HG02943 (cell line): ENCODE data around the gene PRMT2.
"Not testable (repeated sequence)": the region's sequence is repeated elsewhere in the genome, so short reads cannot be mapped to it uniquely, and the experiment has no call there.

Source experiments
- ATAC-seq: cut with Tn5 transposase; IDR thresholded peaks from one replicate; pipeline ENCODE4 v1.9.1; 2021; ENCODE audit warnings: mild to moderate bottlenecking, low read depth, moderate library complexity; ENCODE audit not compliant: unreplicated experiment

PRMT2 gene

GRCh38 chr21:46666941-46667740, 31.7 kb downstream of the PRMT2 start:
- ATAC-seq: no peak

GRCh38 chr21:46667741-46668380, 32.4 kb downstream of the PRMT2 start:
- no peak for ATAC-seq

GRCh38 chr21:46668381-46668780, 32.9 kb downstream of the PRMT2 start:
- no peak for ATAC-seq

GRCh38 chr21:46668904-46669303, 33.4 kb downstream of the PRMT2 start:
- not testable (repeated sequence) for ATAC-seq

GRCh38 chr21:46674430-46675007, 39.0 kb downstream of the PRMT2 start:
- no peak for ATAC-seq

GRCh38 chr21:46675595-46676280, 40.3 kb downstream of the PRMT2 start:
- no peak for ATAC-seq

GRCh38 chr21:46676542-46676941, 41.1 kb downstream of the PRMT2 start:
- not testable (repeated sequence) for ATAC-seq

GRCh38 chr21:46681593-46681992, 46.1 kb downstream of the PRMT2 start:
- not testable (repeated sequence) for ATAC-seq

- ATAC-seq: not testable (repeated sequence)
These were observed 63.2 kb downstream of the PRMT2 start for GRCh38 chr21:46698652-46699051.

GRCh38 chr21:46699104-46699503, 63.6 kb downstream of the PRMT2 start:
- ATAC-seq: not testable (repeated sequence)
